Parathyroid adenoma (tissue), 2 donors: Measurements from ENCODE around the gene PHOSPHO1.
"Not testable (repeated sequence)": the region's sequence is repeated elsewhere in the genome, so short reads cannot be mapped to it uniquely, and the experiment has no call there.

Experiments used
- H2AFZ ChIP-seq: fragments of 300-600 bp; sonication (generic); one replicate; pipeline ENCODE4 v1.7.0; 2017; ENCODE audit warnings: antibody characterized with exemption, mild to moderate bottlenecking
- H3K27ac ChIP-seq: fragments of 300-600 bp; sonication (generic); one replicate; pipeline ENCODE4 v1.7.0; 2017
- H3K27me3 ChIP-seq: fragments of 300-600 bp; sonication (generic); one replicate; pipeline ENCODE4 v1.7.0; 2017; ENCODE audit warnings: low read length; ENCODE audit not compliant: control insufficient read depth, insufficient read depth
- H3K36me3 ChIP-seq: fragments of 300-600 bp; sonication (generic); one replicate; pipeline ENCODE4 v1.7.0; 2017; ENCODE audit warnings: low read length; ENCODE audit not compliant: control insufficient read depth, insufficient read depth
- H3K4me1 ChIP-seq: fragments of 300-600 bp; sonication (generic); one replicate; pipeline ENCODE4 v1.7.0; 2017; ENCODE audit warnings: control low read depth
- H3K4me2 ChIP-seq: fragments of 300-600 bp; sonication (generic); one replicate; pipeline ENCODE4 v1.7.0; 2017; ENCODE audit warnings: low read length
- H3K4me3 ChIP-seq: fragments of 300-600 bp; sonication (generic); one replicate; pipeline ENCODE4 v1.7.0; 2017; ENCODE audit warnings: low read depth, low read length
- H3K79me2 ChIP-seq: fragments of 300-600 bp; sonication (generic); one replicate; pipeline ENCODE4 v1.7.0; 2017; ENCODE audit warnings: control low read depth
- H3K9ac ChIP-seq: fragments of 300-600 bp; sonication (generic); one replicate; pipeline ENCODE4 v1.7.0; 2017; ENCODE audit warnings: mild to moderate bottlenecking
- H3K9me3 ChIP-seq: fragments of 300-600 bp; sonication (generic); one replicate; pipeline ENCODE4 v1.7.0; 2017; ENCODE audit warnings: low read length; ENCODE audit not compliant: control insufficient read depth
- CTCF ChIP-seq: fragments of 300-600 bp; sonication (generic); IDR thresholded peaks from one replicate; pipeline ENCODE4 v1.7.0; 2017; ENCODE audit warnings: antibody characterized with exemption, mild to moderate bottlenecking
- donor health status: primary hyperparathyroidism.

Gene PHOSPHO1

GRCh38 chr17:49183801-49184200, 46.8 kb downstream of the PHOSPHO1 start:
- Histone ChIP-seq H3K27ac (no peak overlapping the region), H3K9ac (no peak overlapping the region)
- no peak for TF ChIP-seq CTCF

GRCh38 chr17:49183341-49183740, 47.2 kb downstream of the PHOSPHO1 start:
- no peaks in the 10 kb centered on the region for H3K9me3 ChIP-seq
- no peaks in the 10 kb centered on the region for H3K4me1 ChIP-seq
- no peaks in the 10 kb centered on the region for H3K36me3 ChIP-seq
- no peak overlapping the region for H3K4me2 ChIP-seq
- no peak overlapping the region for H3K4me3 ChIP-seq
- H3K9ac ChIP-seq: no peak overlapping the region
- no peaks in the 10 kb centered on the region for H3K79me2 ChIP-seq
- H3K27me3 ChIP-seq: no peaks in the 10 kb centered on the region
- no peak overlapping the region for H2AFZ ChIP-seq
- no peak overlapping the region for H3K27ac ChIP-seq
- TF ChIP-seq CTCF: no peak

More at GRCh38 chr17:49183801-49184200, 46.8 kb downstream of the PHOSPHO1 start:
- Histone ChIP-seq H3K4me2 (no peak overlapping the region), H3K27me3 (no peaks in the 10 kb centered on the region), H3K79me2 (no peaks in the 10 kb centered on the region), H3K9me3 (no peaks in the 10 kb centered on the region), H3K4me1 (no peaks in the 10 kb centered on the region), H3K4me3 (no peak overlapping the region), H2AFZ (no peak overlapping the region), H3K36me3 (no peaks in the 10 kb centered on the region)

- Histone ChIP-seq H3K27me3 (no peaks in the 10 kb centered on the region), H3K4me2 (no peak overlapping the region), H3K36me3 (no peaks in the 10 kb centered on the region), H3K9me3 (peaks cover 4% of the 10 kb centered on the region), H2AFZ (no peak overlapping the region), H3K27ac (no peak overlapping the region), H3K79me2 (no peaks in the 10 kb centered on the region), H3K9ac (no peak overlapping the region), H3K4me1 (no peaks in the 10 kb centered on the region), H3K4me3 (no peak overlapping the region)
- no peak for TF ChIP-seq CTCF
Measured at GRCh38 chr17:49180998-49181635, 49.5 kb downstream of the PHOSPHO1 start.

GRCh38 chr17:49180303-49180702, 50.3 kb downstream of the PHOSPHO1 start:
- H3K79me2 ChIP-seq: no peaks in the 10 kb centered on the region
- no peak overlapping the region for H3K4me3 ChIP-seq
- no peaks in the 10 kb centered on the region for H3K27me3 ChIP-seq
- no peak overlapping the region for H2AFZ ChIP-seq
- H3K36me3 ChIP-seq: no peaks in the 10 kb centered on the region
- peak; percentile 76 for TF ChIP-seq CTCF
- no peak overlapping the region for H3K4me2 ChIP-seq
- no peak overlapping the region for H3K9ac ChIP-seq
- H3K27ac ChIP-seq: no peak overlapping the region
- H3K9me3 ChIP-seq: peaks cover 4% of the 10 kb centered on the region
- H3K4me1 ChIP-seq: no peaks in the 10 kb centered on the region

- H3K79me2 ChIP-seq, H3K4me3 ChIP-seq, H3K27ac ChIP-seq, H2AFZ ChIP-seq, H3K4me2 ChIP-seq, H3K9me3 ChIP-seq, H3K4me1 ChIP-seq, H3K9ac ChIP-seq, H3K27me3 ChIP-seq, H3K36me3 ChIP-seq: not testable (repeated sequence)
Measured at GRCh38 chr17:49175978-49176377, 54.6 kb downstream of the PHOSPHO1 start.
